Measurements from ENCODE around the gene RANBP17.

The RANBP17 gene

GRCh38 chr5:171149333-171149732, 287.5 kb downstream of the RANBP17 start (continued):
- TF ChIP-seq GLIS3 (CRISPR knock-in tag; IDR thresholded peaks at IDR 0.05) = no peak

GRCh38 chr5:171149772-171150171, 288.0 kb downstream of the RANBP17 start:
- ATAC-seq = no peak

GRCh38 chr5:171152382-171152781, 290.6 kb downstream of the RANBP17 start:
- ATAC-seq = peak; percentile 84
- TF ChIP-seq ZNF565 (CRISPR knock-in tag; conservative IDR thresholded peaks at IDR 0.05; ENCODE audit: low read depth) (no peak), OSR1 (CRISPR knock-in tag; IDR thresholded peaks at IDR 0.05) (no peak), TSHZ2 (CRISPR knock-in tag; IDR thresholded peaks at IDR 0.05) (no peak), CSRNP3 (CRISPR knock-in tag; IDR thresholded peaks at IDR 0.05) (no peak), ARNTL (CRISPR knock-in tag; IDR thresholded peaks at IDR 0.05; ENCODE audit: borderline replicate concordance, low read depth) (no peak), ISL1 (CRISPR knock-in tag; IDR thresholded peaks at IDR 0.05) (no peak), TOX (CRISPR knock-in tag; IDR thresholded peaks at IDR 0.05; ENCODE audit: borderline replicate concordance) (no peak), PPARA (CRISPR knock-in tag; IDR thresholded peaks at IDR 0.05; ENCODE audit: borderline replicate concordance) (no peak)

More at GRCh38 chr5:171149772-171150171, 288.0 kb downstream of the RANBP17 start:
- TF ChIP-seq GLIS3 (CRISPR knock-in tag; IDR thresholded peaks at IDR 0.05) (no peak), TCF4 (CRISPR knock-in tag; IDR thresholded peaks at IDR 0.05; ENCODE audit: borderline replicate concordance) (no peak), RARB (CRISPR knock-in tag; IDR thresholded peaks at IDR 0.05) (no peak), ZNF8 (CRISPR knock-in tag; IDR thresholded peaks at IDR 0.05) (no peak), POU6F1 (CRISPR knock-in tag; IDR thresholded peaks at IDR 0.05; ENCODE audit: borderline replicate concordance, low read depth) (no peak)

GRCh38 chr5:171155621-171156020, 293.8 kb downstream of the RANBP17 start:
- ATAC-seq = peak; percentile 75
- no peak for TF ChIP-seq TOX (CRISPR knock-in tag; IDR thresholded peaks at IDR 0.05; ENCODE audit: borderline replicate concordance)
- peak; percentile 67 for TF ChIP-seq ISL1 (CRISPR knock-in tag; IDR thresholded peaks at IDR 0.05)

- TF ChIP-seq CREB5 (CRISPR knock-in tag; IDR thresholded peaks at IDR 0.05; ENCODE audit: low read depth) (no peak), ZNF565 (CRISPR knock-in tag; conservative IDR thresholded peaks at IDR 0.05; ENCODE audit: low read depth) (no peak), ARNTL (CRISPR knock-in tag; IDR thresholded peaks at IDR 0.05; ENCODE audit: borderline replicate concordance, low read depth) (no peak), ZC3H10 (CRISPR knock-in tag; IDR thresholded peaks at IDR 0.05) (no peak), TCF4 (CRISPR knock-in tag; IDR thresholded peaks at IDR 0.05; ENCODE audit: borderline replicate concordance) (no peak), ZFP3 (CRISPR knock-in tag; IDR thresholded peaks at IDR 0.05) (no peak), ZNF70 (CRISPR knock-in tag; IDR thresholded peaks at IDR 0.05) (no peak), POU6F1 (CRISPR knock-in tag; IDR thresholded peaks at IDR 0.05; ENCODE audit: borderline replicate concordance, low read depth) (no peak), TOX (CRISPR knock-in tag; IDR thresholded peaks at IDR 0.05; ENCODE audit: borderline replicate concordance) (no peak), ZNF8 (CRISPR knock-in tag; IDR thresholded peaks at IDR 0.05) (no peak), ESRRG (CRISPR knock-in tag; IDR thresholded peaks at IDR 0.05) (no peak), PPARA (CRISPR knock-in tag; IDR thresholded peaks at IDR 0.05; ENCODE audit: borderline replicate concordance) (no peak), BACH2 (CRISPR knock-in tag; IDR thresholded peaks at IDR 0.05; ENCODE audit: borderline replicate concordance) (no peak), CSRNP3 (CRISPR knock-in tag; IDR thresholded peaks at IDR 0.05) (no peak), GLIS3 (CRISPR knock-in tag; IDR thresholded peaks at IDR 0.05) (no peak), RARB (CRISPR knock-in tag; IDR thresholded peaks at IDR 0.05) (no peak), SNAI2 (CRISPR knock-in tag; IDR thresholded peaks at IDR 0.05) (no peak)
- ATAC-seq = no peak
Measured at GRCh38 chr5:171157276-171157675, 295.5 kb downstream of the RANBP17 start.

Measured in SK-N-SH treated with all-trans-retinoic acid at 6 μM for 48 hours (cell line).